Neural cell (in vitro differentiated cells): ENCODE results near the gene EIF3K. TPM values are rescaled to one million over a fixed set of nuclear protein-coding genes. Genes with fewer than 3 reads are reported as not detected.

Experiments
- H2AFZ ChIP-seq: fragments of 200-600, 300-800 bp; sonication (generic), shearing (Covaris generic); 2 replicates; pipeline ENCODE4 v1.6.0; 2014; ENCODE audit warnings: low read depth, mild to moderate bottlenecking, antibody characterized with exemption, low read length, moderate library complexity
- H3F3A ChIP-seq: fragments of 200-600 bp; shearing (Covaris generic); 2 replicates; pipeline ENCODE4 v1.6.1; 2016; ENCODE audit warnings: mild to moderate bottlenecking, moderate library complexity, mixed read lengths, antibody characterized with exemption, low read length; ENCODE audit not compliant: insufficient read depth, poor library complexity, severe bottlenecking
- H3K27ac ChIP-seq: fragments of 200-600, 300-800 bp; sonication (generic), shearing (Covaris generic); 2 replicates; pipeline ENCODE4 v1.5.1; 2014; ENCODE audit warnings: mild to moderate bottlenecking, low read length, moderate library complexity
- H3K27me3 ChIP-seq: fragments of 300-800, 200-600 bp; sonication (generic), shearing (Covaris generic); 2 replicates; pipeline ENCODE4 v1.6.0; 2014; ENCODE audit warnings: mild to moderate bottlenecking, low read depth, low read length, moderate library complexity; ENCODE audit not compliant: insufficient read depth
- H3K36me3 ChIP-seq: fragments of 300-800, 200-600 bp; sonication (generic), shearing (Covaris generic); 2 replicates; pipeline ENCODE4 v1.5.1; 2014; ENCODE audit warnings: mild to moderate bottlenecking, antibody characterized with exemption, low read length, moderate library complexity; ENCODE audit not compliant: insufficient read depth
- H3K4me2 ChIP-seq: fragments of 300-800, 200-600 bp; sonication (generic), shearing (Covaris generic); 2 replicates; pipeline ENCODE4 v1.6.0; 2014; ENCODE audit warnings: mild to moderate bottlenecking, low read length
- H3K4me3 ChIP-seq: fragments of 300-800, 200-600 bp; sonication (generic), shearing (Covaris generic); 2 replicates; pipeline ENCODE4 v1.5.1; 2014; ENCODE audit warnings: mild to moderate bottlenecking, low read length, moderate library complexity
- H3K79me2 ChIP-seq: fragments of 200-600 bp; shearing (Covaris generic); replicated peaks from 2 replicates; pipeline ENCODE4 v1.6.0; 2014; ENCODE audit warnings: mild to moderate bottlenecking, low read length, moderate library complexity; ENCODE audit not compliant: insufficient read depth
- H3K9ac ChIP-seq: fragments of 300-800, 200-600 bp; sonication (generic), shearing (Covaris generic); 2 replicates; pipeline ENCODE4 v1.6.1; 2016; ENCODE audit warnings: mild to moderate bottlenecking, low read length, mixed read lengths
- H3K9me2 ChIP-seq: fragments of 200-600 bp; shearing (Covaris generic); 2 replicates; pipeline ENCODE4 v1.6.1; 2016; ENCODE audit warnings: mild to moderate bottlenecking, low read length, mixed read lengths; ENCODE audit not compliant: insufficient read depth
- H3K9me3 ChIP-seq: fragments of 200-600, 300-800 bp; sonication (generic), shearing (Covaris generic); 2 replicates; pipeline ENCODE4 v1.6.1; 2016; ENCODE audit warnings: mild to moderate bottlenecking, mixed run types, low read length, moderate library complexity, mixed read lengths
- H4K20me1 ChIP-seq: fragments of 200-600 bp; shearing (Covaris generic); 2 replicates; pipeline ENCODE4 v1.6.1; 2016; ENCODE audit warnings: mild to moderate bottlenecking, mixed run types; ENCODE audit not compliant: insufficient read depth
- CTCF ChIP-seq: fragments of 450-650 bp; IDR thresholded peaks from 2 replicates; pipeline ENCODE4 v1.5.1; 2014; ENCODE audit warnings: antibody characterized with exemption, mild to moderate bottlenecking, moderate library complexity; ENCODE audit not compliant: poor library complexity, severe bottlenecking
- EP300 ChIP-seq: fragments of 450-650 bp; conservative IDR thresholded peaks from 2 replicates; pipeline ENCODE4 v1.6.1; 2014; ENCODE audit warnings: antibody characterized with exemption, mild to moderate bottlenecking, moderate library complexity; ENCODE audit not compliant: poor library complexity, severe bottlenecking
- EZH2 ChIP-seq: fragments of 200-600, 300-800 bp; shearing (Covaris generic), sonication (generic); IDR thresholded peaks from 2 replicates; pipeline ENCODE4 v1.6.1; 2014; ENCODE audit warnings: antibody characterized with exemption, low read length, borderline replicate concordance, mild to moderate bottlenecking; ENCODE audit not compliant: insufficient read depth, poor library complexity, severe bottlenecking
- MXI1 ChIP-seq: fragments of 450-650 bp; conservative IDR thresholded peaks from 2 replicates; pipeline ENCODE4 v1.6.1; 2014; ENCODE audit warnings: antibody characterized with exemption, mild to moderate bottlenecking; ENCODE audit not compliant: poor library complexity, severe bottlenecking
- POLR2AphosphoS5 ChIP-seq: IDR thresholded peaks from 2 replicates; pipeline ENCODE4 v1.6.1; 2012
- RAD21 ChIP-seq: fragments of 450-650 bp; conservative IDR thresholded peaks from 2 replicates; pipeline ENCODE4 v1.6.1; 2014; ENCODE audit warnings: antibody characterized with exemption, mild to moderate bottlenecking, moderate library complexity
- SMC3 ChIP-seq: fragments of 450-650 bp; conservative IDR thresholded peaks from 2 replicates; pipeline ENCODE4 v1.6.1; 2014; ENCODE audit warnings: antibody characterized with exemption, mild to moderate bottlenecking, moderate library complexity; ENCODE audit not compliant: poor library complexity
- TAF1 ChIP-seq: IDR thresholded peaks from 2 replicates; pipeline ENCODE4 v1.6.1; 2012; ENCODE audit warnings: low read depth
- polyA plus RNA-seq: library from polyadenylated mRNA; depleted of rRNA; stranded (reverse); fragments of >200 nt; gene quantifications from 2 replicates; pipeline ENCODE4 v1.2.3, GENCODE V29; 2014
- TF ChIP-seq, protein P1 (sequence below): IDR thresholded peaks from 2 replicates; pipeline ENCODE4 v1.6.1; 2012; ENCODE audit warnings: borderline replicate concordance

Gene EIF3K
- polyA plus RNA-seq, 1 donor from 2014 or later = 462 TPM

DNA sequence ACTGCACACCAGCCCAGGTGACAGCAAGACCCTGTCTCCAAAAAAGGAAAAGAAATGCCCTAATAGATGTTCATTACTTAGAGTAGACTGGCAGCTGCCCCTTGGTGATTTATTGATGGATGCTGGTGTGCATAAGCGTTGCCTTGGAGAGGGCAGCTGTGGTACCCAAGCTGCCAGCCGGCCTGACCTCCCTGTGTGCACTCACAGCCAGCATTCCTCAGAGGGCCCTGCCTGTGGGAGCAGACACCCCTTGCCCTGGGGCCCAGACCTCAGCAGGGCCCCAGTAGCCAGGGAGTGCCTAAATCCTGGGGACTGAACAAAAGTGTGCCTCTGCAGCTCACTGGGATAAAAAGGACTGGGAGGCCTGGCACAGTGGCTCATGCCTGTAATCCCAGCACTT is 20.7 kb downstream of the EIF3K start:
- Histone ChIP-seq H2AFZ (no peak overlapping the region), H3K4me2 (no peak overlapping the region), H3K27ac (no peak overlapping the region), H3K4me3 (no peak overlapping the region), H3K9me3 (no peaks in the 10 kb centered on the region), H3K9me2 (no peaks in the 10 kb centered on the region), H4K20me1 (no peaks in the 10 kb centered on the region), H3F3A (no peaks in the 10 kb centered on the region), H3K9ac (no peak overlapping the region), H3K79me2 (no peaks in the 10 kb centered on the region), H3K36me3 (no peaks in the 10 kb centered on the region), H3K27me3 (no peaks in the 10 kb centered on the region)
- no peak for TF ChIP-seq RAD21
- no peak for TF ChIP-seq EP300
- no peak for TF ChIP-seq POLR2AphosphoS5
- TF ChIP-seq, protein P1, sequence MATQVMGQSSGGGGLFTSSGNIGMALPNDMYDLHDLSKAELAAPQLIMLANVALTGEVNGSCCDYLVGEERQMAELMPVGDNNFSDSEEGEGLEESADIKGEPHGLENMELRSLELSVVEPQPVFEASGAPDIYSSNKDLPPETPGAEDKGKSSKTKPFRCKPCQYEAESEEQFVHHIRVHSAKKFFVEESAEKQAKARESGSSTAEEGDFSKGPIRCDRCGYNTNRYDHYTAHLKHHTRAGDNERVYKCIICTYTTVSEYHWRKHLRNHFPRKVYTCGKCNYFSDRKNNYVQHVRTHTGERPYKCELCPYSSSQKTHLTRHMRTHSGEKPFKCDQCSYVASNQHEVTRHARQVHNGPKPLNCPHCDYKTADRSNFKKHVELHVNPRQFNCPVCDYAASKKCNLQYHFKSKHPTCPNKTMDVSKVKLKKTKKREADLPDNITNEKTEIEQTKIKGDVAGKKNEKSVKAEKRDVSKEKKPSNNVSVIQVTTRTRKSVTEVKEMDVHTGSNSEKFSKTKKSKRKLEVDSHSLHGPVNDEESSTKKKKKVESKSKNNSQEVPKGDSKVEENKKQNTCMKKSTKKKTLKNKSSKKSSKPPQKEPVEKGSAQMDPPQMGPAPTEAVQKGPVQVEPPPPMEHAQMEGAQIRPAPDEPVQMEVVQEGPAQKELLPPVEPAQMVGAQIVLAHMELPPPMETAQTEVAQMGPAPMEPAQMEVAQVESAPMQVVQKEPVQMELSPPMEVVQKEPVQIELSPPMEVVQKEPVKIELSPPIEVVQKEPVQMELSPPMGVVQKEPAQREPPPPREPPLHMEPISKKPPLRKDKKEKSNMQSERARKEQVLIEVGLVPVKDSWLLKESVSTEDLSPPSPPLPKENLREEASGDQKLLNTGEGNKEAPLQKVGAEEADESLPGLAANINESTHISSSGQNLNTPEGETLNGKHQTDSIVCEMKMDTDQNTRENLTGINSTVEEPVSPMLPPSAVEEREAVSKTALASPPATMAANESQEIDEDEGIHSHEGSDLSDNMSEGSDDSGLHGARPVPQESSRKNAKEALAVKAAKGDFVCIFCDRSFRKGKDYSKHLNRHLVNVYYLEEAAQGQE = no peak
- TF ChIP-seq TAF1 = no peak
- TF ChIP-seq MXI1 = no peak
- no peak for TF ChIP-seq CTCF
- no peak for TF ChIP-seq SMC3
- no peak for TF ChIP-seq EZH2

DNA sequence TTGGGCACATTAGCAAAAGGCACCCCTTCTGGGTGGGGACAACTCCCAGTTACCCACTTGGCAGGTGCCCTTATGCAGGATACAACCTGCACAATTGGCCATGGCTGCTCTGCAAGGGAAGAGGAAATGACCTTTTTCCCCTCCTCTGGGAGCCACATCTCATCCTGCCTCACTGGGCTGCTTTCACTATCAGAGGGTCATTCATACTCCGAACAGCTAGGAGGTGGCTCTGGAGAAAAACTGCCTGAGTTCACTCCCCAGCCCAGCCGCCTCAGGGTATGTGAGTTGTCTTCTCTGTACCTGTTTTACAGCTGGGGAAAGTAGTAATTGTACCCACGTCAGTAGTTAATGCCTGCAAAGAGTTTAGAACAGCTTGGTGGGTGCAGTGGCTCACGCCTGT is 21.4 kb downstream of the EIF3K start:
- no peak for TF ChIP-seq EP300
- no peak for TF ChIP-seq POLR2AphosphoS5
- TF ChIP-seq CTCF = no peak
- TF ChIP-seq EZH2 = no peak
- H3K36me3 ChIP-seq = no peaks in the 10 kb centered on the region
- H3K79me2 ChIP-seq = no peaks in the 10 kb centered on the region
- no peaks in the 10 kb centered on the region for H4K20me1 ChIP-seq
- no peaks in the 10 kb centered on the region for H3K9me2 ChIP-seq
- H3K27ac ChIP-seq = no peak overlapping the region
- H3K4me2 ChIP-seq = no peak overlapping the region
- no peak overlapping the region for H3K4me3 ChIP-seq
- H2AFZ ChIP-seq = no peak overlapping the region
- no peak overlapping the region for H3K9ac ChIP-seq
- H3K9me3 ChIP-seq = no peaks in the 10 kb centered on the region
- H3F3A ChIP-seq = no peaks in the 10 kb centered on the region
- H3K27me3 ChIP-seq = no peaks in the 10 kb centered on the region
